Activated T-helper 17 cell treated with anti-CD3 and anti-CD28 coated beads, Interleukin-2, amount 50 U/mL, for 72 hours (primary cell): ENCODE data around the gene GOLGA3. TPM values are rescaled to one million over a fixed set of nuclear protein-coding genes. Genes with fewer than 3 reads are reported as not detected.

Experiments used
- ATAC-seq: fragments of 150-1000 bp; cut with Tn5 transposase; replicated peaks from 2 replicates; pipeline ENCODE4 v1.10.0; 2021; ENCODE audit warnings: mild to moderate bottlenecking, moderate library complexity
- H3K27ac Mint-ChIP-seq: one replicate; pipeline ENCODE4 v1.8.0; 2022; ENCODE audit warnings: mixed read lengths
- H3K27me3 Mint-ChIP-seq: one replicate; pipeline ENCODE4 v1.8.0; 2022; ENCODE audit warnings: mixed read lengths
- H3K36me3 Mint-ChIP-seq: one replicate; pipeline ENCODE4 v1.8.0; 2022; ENCODE audit warnings: low read depth, mild to moderate bottlenecking, mixed read lengths
- H3K4me1 Mint-ChIP-seq: one replicate; pipeline ENCODE4 v1.8.0; 2022; ENCODE audit warnings: mixed read lengths
- H3K4me3 Mint-ChIP-seq: one replicate; pipeline ENCODE4 v1.8.0; 2022; ENCODE audit warnings: mild to moderate bottlenecking, mixed read lengths
- H3K9me3 Mint-ChIP-seq: one replicate; pipeline ENCODE4 v1.8.0; 2022; ENCODE audit warnings: mixed read lengths
- total RNA-seq, 2 donors: library from RNA; stranded (reverse); gene quantifications; one replicate each; pipeline ENCODE4 v1.2.3, GENCODE V29; 2022

Gene GOLGA3
- total RNA-seq, 2 donors from 2014 or later = 51.8 to 56.8 TPM

DNA sequence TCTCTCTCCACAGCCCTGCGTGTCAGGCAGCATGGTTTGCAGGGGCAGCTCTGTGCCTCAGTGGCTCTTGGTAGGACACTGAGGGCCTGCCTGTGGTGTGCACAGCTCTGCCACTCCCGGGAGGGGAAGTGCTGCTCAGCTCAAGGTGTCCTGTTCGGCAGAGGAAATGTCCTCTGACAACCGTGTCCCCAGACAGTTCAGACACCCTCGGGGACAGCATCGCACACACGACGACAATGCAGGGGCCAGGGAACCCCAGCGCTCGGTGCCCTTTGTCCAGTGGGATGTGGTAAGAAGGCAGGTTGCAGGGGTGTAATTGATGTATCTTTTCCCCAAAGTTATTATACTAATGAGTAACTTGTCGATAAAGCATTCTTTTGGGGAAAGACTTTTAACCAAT lies 81.3 kb downstream of the GOLGA3 start:
- Mint-ChIP-seq H3K9me3 (no peaks in the 10 kb centered on the region), H3K27ac (no peak overlapping the region), H3K36me3 (peaks cover 100% of the 10 kb centered on the region), H3K4me1 (peaks cover 11% of the 10 kb centered on the region), H3K27me3 (no peaks in the 10 kb centered on the region), H3K4me3 (no peak overlapping the region)
- no peak for ATAC-seq

DNA sequence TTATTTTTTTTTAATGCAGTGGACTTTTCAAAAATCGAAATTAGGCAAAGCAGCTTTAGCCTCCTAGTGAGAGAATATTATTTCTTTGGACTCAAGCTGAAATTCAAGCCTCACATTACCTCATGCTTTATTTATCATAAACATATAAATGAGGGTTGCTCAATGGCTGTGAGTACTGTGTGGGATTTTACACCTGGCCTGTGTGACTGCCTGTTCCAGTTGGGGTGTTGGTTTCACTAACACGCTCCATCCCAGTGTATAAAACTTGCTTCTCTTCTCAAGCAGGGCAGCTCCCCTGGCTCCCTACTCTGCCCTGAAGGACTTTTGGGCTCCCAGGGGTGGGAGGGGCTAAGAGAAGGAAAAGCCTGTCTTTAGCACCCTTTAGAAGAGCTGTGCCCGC lies 82.1 kb downstream of the GOLGA3 start:
- peaks cover 100% of the 10 kb centered on the region for H3K36me3 Mint-ChIP-seq
- H3K4me3 Mint-ChIP-seq = no peak overlapping the region
- no peaks in the 10 kb centered on the region for H3K27me3 Mint-ChIP-seq
- ATAC-seq = no peak
- H3K9me3 Mint-ChIP-seq = no peaks in the 10 kb centered on the region
- no peak overlapping the region for H3K27ac Mint-ChIP-seq
- peaks cover 12% of the 10 kb centered on the region for H3K4me1 Mint-ChIP-seq

DNA sequence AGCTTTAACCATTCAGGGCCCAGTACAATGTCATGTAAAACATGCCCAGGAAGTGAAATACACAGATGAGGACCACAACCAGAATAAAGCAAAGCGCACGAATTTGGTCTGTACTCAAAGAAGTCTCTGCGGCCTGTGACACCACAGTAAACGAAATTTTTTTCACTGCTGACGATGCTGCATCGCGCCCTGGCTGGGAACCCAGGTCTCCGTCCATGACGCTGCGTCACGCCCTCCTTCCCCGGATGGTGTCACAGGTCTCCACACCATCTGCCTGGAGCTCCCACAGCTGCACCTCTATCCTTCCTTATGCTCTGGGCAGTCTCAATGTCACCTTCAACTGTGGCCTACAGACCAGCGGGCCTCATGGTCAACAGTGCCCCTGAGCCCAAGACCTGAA lies 84.8 kb downstream of the GOLGA3 start:
- Mint-ChIP-seq H3K36me3 (peaks cover 100% of the 10 kb centered on the region), H3K27ac (no peak overlapping the region), H3K4me1 (peaks cover 12% of the 10 kb centered on the region), H3K27me3 (no peaks in the 10 kb centered on the region), H3K9me3 (no peaks in the 10 kb centered on the region), H3K4me3 (no peak overlapping the region)
- ATAC-seq = no peak

DNA sequence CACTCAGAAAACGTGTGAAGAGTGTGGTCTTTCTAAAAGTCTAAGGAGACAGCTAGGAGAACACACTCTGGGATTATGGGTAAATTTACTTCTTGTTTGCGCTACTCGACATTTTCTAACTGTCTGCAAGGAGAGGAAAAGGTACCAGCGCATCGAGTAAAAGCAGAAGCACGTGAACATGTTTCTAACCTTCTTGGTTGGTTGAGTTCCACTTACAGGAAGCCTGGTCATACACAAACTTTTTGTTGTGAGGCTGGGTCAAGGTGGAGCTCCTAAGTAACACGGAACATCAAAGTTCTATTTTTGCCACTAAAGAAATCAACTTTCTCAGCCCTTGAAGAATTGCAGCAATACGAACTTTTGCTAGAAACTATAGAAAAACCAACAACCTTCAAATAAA lies 87.0 kb downstream of the GOLGA3 start:
- peaks cover 12% of the 10 kb centered on the region for H3K4me1 Mint-ChIP-seq
- peaks cover 100% of the 10 kb centered on the region for H3K36me3 Mint-ChIP-seq
- H3K9me3 Mint-ChIP-seq = no peaks in the 10 kb centered on the region
- H3K27me3 Mint-ChIP-seq = no peaks in the 10 kb centered on the region
- H3K4me3 Mint-ChIP-seq = no peak overlapping the region
- ATAC-seq = no peak
- no peak overlapping the region for H3K27ac Mint-ChIP-seq

- no peaks in the 10 kb centered on the region for H3K9me3 Mint-ChIP-seq
- H3K36me3 Mint-ChIP-seq = peaks cover 100% of the 10 kb centered on the region
- ATAC-seq = no peak
- no peaks in the 10 kb centered on the region for H3K27me3 Mint-ChIP-seq
- H3K27ac Mint-ChIP-seq = no peak overlapping the region
- H3K4me1 Mint-ChIP-seq = peaks cover 12% of the 10 kb centered on the region
- H3K4me3 Mint-ChIP-seq = no peak overlapping the region
Measured at GRCh38 chr12:132740652-132741051, 88.0 kb downstream of the GOLGA3 start.

DNA sequence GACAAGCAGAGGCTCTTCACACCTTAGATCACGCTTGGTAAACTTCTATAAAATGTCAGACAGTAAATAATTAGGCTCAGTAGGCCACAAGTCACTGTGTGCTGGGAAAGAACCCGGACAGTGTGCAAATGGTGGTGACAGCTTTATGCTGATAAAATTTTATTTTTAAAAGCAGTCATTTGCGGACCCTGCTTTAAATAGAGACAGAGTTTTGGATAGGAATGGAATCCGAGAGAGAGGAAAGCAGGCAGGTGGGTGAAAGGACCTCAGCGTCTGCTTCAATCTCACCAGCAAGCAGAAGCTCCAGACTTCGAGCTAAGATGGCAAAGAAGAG lies 88.4 kb downstream of the GOLGA3 start:
- ATAC-seq = no peak
- Mint-ChIP-seq H3K4me1 (peaks cover 12% of the 10 kb centered on the region), H3K4me3 (no peak overlapping the region), H3K36me3 (peaks cover 100% of the 10 kb centered on the region), H3K9me3 (no peaks in the 10 kb centered on the region), H3K27ac (no peak overlapping the region), H3K27me3 (no peaks in the 10 kb centered on the region)

GRCh38 chr12:132739600-132740312 lies 88.9 kb downstream of the GOLGA3 start:
- ATAC-seq = no peak
- Mint-ChIP-seq H3K4me3 (no peak overlapping the region), H3K4me1 (peaks cover 12% of the 10 kb centered on the region), H3K27ac (no peak overlapping the region), H3K27me3 (no peaks in the 10 kb centered on the region), H3K9me3 (no peaks in the 10 kb centered on the region), H3K36me3 (peaks cover 100% of the 10 kb centered on the region)

GRCh38 chr12:132736913-132737312 lies 91.8 kb downstream of the GOLGA3 start:
- Mint-ChIP-seq H3K9me3 (no peaks in the 10 kb centered on the region), H3K27ac (no peak overlapping the region), H3K27me3 (no peaks in the 10 kb centered on the region), H3K36me3 (peaks cover 100% of the 10 kb centered on the region), H3K4me3 (no peak overlapping the region), H3K4me1 (peaks cover 5% of the 10 kb centered on the region)
- ATAC-seq = no peak

DNA sequence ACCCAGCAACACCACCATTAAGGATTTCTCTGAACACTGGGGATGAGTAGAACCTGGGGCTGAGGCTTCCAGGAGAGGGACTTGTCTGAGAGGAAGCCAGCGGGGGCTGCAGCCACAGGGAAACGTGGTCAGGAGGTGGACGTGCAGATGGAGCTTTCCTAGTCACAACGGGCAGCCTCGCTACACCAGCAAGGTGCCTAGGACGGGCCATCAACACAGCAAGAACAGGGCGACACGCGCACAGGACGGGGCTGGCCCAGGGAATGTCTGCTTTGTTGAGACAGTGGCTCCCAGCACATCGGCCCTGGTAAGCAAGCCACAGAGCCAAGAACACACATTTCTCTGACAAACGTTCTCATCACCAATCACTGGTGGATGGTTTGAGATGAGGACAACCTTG lies 92.3 kb downstream of the GOLGA3 start:
- Mint-ChIP-seq H3K4me1 (peaks cover 5% of the 10 kb centered on the region), H3K4me3 (no peak overlapping the region), H3K27ac (no peak overlapping the region), H3K9me3 (no peaks in the 10 kb centered on the region), H3K27me3 (no peaks in the 10 kb centered on the region), H3K36me3 (peaks cover 100% of the 10 kb centered on the region)
- no peak for ATAC-seq

DNA sequence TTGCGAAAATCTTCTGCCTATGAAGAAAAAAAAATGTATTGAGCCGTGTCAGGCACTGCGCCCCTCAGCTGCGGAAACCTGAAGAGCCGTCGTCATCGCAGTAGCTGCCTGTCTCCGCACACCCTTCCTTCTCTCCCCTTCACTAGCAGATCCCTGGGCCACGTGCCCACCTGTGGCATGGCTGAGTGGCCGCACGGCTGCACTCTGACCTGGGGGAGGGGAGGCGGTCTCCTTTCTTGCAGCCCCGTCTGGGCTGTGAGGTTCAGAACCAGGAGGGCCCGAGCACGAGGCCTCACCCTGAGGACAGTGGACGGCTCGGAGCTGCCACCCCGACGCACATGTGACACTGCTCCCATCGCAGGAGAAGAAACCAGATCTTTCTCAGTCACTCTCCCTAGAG lies 93.2 kb downstream of the GOLGA3 start:
- H3K36me3 Mint-ChIP-seq = peaks cover 100% of the 10 kb centered on the region
- no peaks in the 10 kb centered on the region for H3K27me3 Mint-ChIP-seq
- ATAC-seq = no peak
- H3K4me1 Mint-ChIP-seq = peaks cover 5% of the 10 kb centered on the region
- no peak overlapping the region for H3K27ac Mint-ChIP-seq
- no peaks in the 10 kb centered on the region for H3K9me3 Mint-ChIP-seq
- H3K4me3 Mint-ChIP-seq = no peak overlapping the region

GRCh38 chr12:132734206-132734605 lies 94.5 kb downstream of the GOLGA3 start:
- Mint-ChIP-seq H3K36me3 (peaks cover 100% of the 10 kb centered on the region), H3K4me1 (peaks cover 13% of the 10 kb centered on the region), H3K27me3 (no peaks in the 10 kb centered on the region), H3K27ac (no peak overlapping the region), H3K9me3 (no peaks in the 10 kb centered on the region), H3K4me3 (no peak overlapping the region)
- ATAC-seq = no peak

DNA sequence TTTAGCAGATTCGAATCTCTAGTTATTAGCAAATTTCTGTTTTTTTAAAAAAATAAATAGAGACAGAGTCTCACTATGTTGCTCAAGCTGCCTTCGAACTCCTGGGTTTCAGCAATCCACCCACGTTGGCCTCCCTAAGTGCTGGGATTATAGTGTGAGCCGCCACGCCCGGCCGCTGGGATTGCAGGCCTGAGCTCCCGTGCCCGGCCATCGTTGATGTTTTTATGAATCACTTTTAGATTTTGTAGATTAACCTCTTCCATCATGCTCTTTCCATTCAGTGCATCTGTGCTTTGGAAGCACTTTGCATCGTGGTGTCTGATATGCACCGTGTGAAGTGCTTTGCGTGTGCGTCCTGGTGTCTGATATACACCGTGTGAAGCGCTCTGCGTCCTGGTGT lies 97.1 kb downstream of the GOLGA3 start:
- H3K27me3 Mint-ChIP-seq = no peaks in the 10 kb centered on the region
- ATAC-seq = no peak
- H3K9me3 Mint-ChIP-seq = no peaks in the 10 kb centered on the region
- H3K4me3 Mint-ChIP-seq = no peak overlapping the region
- no peak overlapping the region for H3K27ac Mint-ChIP-seq
- peaks cover 100% of the 10 kb centered on the region for H3K36me3 Mint-ChIP-seq
- H3K4me1 Mint-ChIP-seq = peaks cover 13% of the 10 kb centered on the region

GRCh38 chr12:132730353-132730752 lies 98.3 kb downstream of the GOLGA3 start:
- Mint-ChIP-seq H3K9me3 (no peaks in the 10 kb centered on the region), H3K36me3 (peaks cover 100% of the 10 kb centered on the region), H3K4me3 (no peak overlapping the region), H3K27ac (peak overlapping the region; percentile 46), H3K27me3 (no peaks in the 10 kb centered on the region), H3K4me1 (peaks cover 13% of the 10 kb centered on the region)
- ATAC-seq = no peak

DNA sequence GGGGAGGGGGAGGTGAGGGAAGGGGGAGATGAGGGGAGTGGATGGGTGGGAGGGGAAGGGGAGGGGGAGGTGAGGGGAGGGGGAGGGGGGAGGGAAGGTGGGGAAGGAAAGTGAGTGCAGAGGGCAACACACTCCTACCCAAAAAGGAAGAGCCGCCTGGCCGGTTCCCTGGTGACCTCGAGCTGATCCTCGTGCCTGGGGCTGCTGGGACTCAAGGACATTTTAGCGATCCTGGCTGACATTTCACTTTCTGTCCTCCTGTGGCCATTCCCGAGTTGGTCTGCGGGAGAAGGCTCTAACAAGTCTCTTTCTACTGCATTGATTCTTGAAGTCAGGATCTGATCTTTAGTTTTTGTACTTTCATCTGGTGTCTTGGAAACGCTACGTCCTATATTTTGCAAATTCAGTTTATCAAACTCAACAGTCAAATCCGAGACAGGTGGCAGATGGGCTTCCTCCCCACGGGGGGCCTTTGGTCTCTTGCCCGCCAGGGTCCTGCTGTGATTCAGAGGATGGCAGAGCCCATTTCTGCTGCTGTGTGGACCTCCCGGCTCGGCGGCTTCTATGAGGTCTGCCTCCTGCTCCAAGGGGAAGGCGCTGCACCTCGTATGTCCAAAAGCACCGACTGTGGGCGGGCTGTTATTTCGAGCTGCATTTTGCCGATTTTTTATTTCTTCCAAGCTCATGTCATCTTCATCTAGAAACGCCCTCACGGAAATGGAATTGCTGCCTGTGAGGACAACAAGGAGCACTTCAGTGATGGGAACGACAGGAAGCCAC lies 98.9 kb downstream of the GOLGA3 start:
- Mint-ChIP-seq H3K27me3 (no peaks in the 10 kb centered on the region), H3K9me3 (no peaks in the 10 kb centered on the region), H3K4me1 (peaks cover 13% of the 10 kb centered on the region), H3K4me3 (no peak overlapping the region), H3K36me3 (peaks cover 100% of the 10 kb centered on the region), H3K27ac (peak overlapping the region; percentile 46)
- no peak for ATAC-seq

DNA sequence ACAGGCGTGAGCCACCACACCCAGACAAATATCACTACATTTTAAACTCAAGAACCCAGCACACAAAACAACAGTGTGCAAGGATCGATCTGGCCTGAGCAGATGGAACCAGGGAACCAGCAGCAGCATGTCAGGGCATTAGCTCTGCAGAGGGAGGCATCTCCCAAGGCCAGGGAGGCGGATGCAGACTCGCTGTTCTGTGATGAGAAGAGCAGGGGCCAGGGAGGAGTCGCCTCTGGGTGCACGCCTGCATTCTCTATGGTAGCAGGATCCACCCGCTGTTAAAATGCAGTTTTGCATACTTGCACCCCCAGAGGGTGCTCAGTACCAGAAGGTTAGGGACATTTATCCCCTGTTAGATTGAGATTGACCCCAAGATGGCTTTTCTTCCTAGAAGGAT lies 100.2 kb downstream of the GOLGA3 start:
- peaks cover 13% of the 10 kb centered on the region for H3K4me1 Mint-ChIP-seq
- H3K9me3 Mint-ChIP-seq = no peaks in the 10 kb centered on the region
- peaks cover 100% of the 10 kb centered on the region for H3K36me3 Mint-ChIP-seq
- no peak overlapping the region for H3K4me3 Mint-ChIP-seq
- no peak for ATAC-seq
- H3K27me3 Mint-ChIP-seq = no peaks in the 10 kb centered on the region
- H3K27ac Mint-ChIP-seq = no peak overlapping the region
